NCI-H128 (cell line): ENCODE measurements around the gene DSCAM.

Experiments
- DNase-seq: peaks from one replicate; lab custom pipeline; 2025; ENCODE audit not compliant: unreplicated experiment; lab: John Stamatoyannopoulos, UW

Gene DSCAM

DNA sequence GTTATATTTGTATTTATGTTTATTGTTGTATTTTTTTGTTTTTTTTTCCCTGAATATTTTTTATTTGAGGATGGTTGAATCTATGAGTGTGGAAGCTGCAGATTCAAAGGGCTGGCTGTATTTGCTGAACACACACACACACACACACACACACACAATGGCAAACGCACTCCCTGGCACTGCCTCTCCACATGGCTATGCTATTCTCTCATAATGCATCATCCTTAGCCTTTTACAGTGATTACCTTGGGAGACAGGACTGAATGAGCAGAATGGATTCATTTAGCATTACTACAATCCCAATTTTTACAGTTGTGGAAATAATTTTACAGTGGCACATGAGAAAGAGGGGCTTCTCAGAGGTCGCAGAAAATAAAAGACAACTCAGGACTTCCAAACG lies 589.6 kb downstream of the DSCAM start:
- DNase-seq = no peak

DNA sequence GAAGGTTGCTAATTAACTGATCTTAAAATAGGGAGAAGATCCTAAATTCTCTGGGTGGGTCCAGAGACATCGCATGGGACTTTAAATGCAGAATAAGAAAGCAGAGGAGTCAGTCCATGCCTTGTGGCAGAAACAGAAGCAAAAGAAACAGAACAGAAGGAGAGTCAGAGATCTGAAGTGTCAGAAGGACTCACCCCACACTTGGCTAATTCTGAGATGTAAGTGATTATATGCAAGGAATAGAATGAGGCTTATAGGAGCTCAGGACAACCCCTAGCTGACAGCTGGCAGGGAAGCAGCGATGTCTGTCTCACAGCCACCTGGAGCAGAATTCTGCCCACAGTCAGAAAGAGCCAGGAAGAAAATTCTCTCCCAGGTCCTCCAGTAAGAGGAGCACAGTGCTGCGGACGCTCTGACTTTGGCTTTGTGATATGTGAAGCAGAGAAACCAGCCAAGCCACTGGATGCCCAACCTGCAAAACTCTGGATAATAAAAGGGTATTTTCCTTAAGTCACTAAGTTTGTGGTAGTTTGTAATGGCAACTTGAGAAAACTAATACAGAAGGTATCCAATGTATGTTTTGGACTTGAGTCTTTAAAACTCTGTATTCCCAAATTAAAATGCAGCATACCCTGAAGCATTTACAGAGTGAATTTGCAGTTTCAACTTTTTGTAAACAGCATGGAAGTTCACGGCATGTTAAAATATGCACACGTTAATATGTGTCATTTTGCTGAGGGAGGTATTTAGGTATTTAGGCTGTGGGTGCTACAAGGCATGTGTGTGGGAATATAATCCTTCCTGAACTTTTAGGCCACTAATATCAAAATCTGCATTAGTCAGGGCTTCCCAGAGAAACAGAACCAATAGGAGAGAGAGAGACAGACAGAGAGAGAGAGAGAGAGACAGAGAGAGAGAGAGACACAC lies 591.2 kb downstream of the DSCAM start:
- no peak for DNase-seq

DNA sequence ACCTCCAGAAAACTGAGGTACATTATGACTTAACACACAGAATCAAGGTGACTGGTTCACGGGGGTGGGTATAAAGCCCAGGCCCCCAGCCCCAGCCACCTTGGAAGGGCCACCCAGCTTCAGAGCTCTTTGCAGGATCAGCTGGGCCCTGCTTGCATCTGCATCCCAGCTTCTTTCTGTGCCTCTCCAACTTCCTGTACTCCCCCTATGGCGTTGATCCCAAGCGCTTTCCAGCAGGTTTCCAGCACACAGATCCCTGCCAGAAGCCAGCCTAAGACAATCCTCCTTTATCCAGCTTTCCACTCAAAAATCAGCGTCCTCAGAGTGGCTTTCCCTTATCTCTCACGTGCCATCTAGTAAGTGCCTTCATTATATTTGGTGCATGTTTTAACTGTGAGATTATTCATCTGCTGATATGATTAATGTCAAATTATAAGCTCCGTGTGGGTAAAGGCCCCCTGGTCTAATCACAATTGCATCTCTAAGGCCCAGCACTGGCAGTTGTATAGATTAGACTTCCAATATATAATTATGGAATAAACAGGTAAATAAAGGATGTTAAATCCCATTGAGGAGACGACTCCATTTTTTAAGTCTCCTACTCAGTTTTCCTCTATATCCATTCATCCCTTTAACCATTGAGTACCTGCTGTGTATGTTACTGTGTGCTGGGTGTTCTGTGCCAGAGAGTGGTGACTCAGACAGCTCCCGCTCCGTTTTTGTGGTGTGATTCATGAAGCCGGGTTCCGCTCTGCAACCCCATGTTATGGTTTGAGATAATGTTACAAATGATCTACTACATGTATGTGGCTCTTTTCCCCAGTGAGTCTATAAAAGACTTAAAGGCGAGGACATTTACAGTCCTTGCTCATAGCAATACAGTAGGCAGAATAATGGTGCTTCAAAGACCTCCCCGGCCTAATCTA lies 592.2 kb downstream of the DSCAM start:
- no peak for DNase-seq

DNA sequence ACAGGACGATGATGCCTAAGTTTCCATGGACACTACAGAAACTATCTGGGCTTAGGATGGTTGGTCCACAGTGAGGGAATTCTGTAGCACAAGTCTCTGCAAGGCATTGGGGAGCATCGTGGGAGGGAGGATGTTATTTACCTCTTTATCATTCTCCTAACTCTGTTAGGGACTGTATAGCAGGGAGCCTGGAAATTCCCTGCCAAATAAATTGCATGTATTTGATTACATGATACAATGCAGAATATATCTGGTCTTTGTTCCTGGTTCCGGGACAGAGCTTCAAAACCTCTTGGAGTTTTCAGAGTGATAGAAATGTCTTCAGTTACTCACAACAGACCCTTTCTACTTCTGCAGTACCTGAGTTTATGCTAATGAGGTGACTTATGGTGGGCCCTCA lies 593.8 kb downstream of the DSCAM start:
- no peak for DNase-seq

DNA sequence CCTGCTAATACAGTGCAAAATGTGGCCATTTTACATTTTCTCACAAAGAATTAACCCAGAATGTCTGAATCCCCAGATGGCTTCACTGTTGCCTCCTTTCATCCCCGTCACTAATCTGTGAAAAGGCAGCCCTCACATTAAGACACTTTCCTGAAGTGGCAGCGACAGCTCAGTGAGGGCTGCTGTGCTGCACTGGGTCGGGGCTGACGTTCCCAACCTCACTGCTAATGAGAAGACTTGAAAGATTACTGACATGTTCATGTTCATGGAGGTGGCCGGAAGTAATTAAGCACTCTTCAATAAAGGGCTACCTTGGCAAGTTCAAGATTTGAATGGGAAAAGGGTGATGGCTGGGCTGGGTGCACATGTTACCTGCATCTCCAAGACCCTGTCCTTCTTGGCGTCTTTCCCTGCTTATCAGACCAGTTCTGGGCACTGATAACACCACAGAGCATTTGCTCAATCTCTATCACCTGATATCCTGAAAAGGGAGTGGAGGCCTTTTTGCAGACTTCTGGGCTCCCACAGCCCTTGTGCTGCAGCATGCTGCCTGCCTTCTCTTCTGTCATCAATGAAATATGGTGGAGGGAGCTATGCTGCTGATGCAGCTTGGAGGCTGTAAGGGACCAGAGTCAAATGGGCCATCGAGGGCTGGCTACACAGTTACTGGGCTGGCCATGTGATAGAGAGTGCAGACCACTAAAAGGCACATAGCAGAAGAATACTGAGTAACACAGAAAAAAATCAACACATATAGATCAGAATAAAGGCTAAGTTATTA lies 596.3 kb downstream of the DSCAM start:
- no peak for DNase-seq

DNA sequence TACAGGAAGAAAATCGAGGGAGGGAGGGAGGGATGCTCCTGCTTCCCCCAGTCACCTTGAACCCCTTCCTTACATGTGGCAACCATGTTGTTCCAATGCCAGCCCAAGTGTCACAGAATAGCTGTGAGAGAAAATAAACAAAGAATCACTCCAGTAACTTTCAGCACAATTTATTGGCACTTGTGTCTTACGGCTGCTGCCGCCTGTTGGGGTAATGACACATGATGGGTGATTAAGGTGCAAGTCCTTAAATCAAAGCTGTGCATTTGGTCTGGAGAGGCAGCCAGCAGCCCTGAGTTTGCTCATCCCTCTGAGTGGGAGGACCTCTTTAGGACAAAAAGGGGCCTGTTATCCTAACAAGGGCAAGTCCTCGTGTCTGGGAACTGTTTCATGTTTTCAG lies 602.0 kb downstream of the DSCAM start:
- no peak for DNase-seq

DNA sequence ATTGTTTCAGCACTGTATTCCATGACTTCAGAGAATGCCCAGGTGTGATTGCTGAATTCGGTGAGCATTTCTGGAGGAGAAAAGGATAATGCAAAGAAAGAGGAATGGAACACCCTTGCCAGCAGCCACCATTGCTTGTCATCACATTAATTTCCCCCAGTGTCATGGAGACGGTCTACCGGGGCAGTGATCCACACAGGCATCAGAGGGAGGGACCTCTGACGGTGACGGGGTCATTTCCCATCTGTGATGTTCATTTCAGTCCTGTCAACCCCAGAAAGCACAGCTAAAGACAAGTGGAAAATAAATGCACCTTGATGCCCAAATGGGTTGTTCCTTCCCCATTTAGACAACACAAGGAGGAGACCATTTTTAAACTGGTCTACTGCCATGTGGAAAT lies 603.3 kb downstream of the DSCAM start:
- DNase-seq = no peak

DNA sequence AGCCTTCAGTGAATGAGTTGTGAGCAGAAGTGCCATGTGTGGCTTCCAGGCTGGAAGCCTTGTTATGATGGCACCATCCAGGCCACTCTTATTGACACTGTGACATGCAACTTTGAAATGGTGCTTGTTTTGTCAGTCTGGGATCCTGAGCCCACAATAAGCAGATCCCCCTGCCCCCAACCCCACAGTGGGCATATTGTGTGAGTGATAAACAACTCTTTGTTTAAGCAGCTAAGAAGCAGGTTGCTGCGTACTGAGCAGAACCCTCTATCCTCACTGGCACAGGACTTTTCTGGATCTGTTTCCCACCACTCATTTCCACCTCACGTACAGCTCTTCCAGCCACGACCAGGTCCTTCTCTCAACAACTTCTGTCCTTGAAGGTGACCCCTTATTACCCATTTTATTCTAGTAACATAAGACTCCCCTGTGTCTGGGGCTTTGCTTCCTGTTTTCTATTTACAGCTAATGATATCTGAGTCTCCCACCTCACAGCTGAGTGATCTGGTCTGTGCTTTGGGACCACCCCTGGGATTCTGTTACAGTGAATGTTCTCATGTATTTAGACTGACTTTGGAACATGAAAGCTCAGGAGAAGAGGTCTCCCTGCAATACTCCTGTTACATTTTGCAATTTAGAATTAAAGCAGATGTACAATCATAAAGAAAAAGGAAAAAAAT lies 604.2 kb downstream of the DSCAM start:
- no peak for DNase-seq

DNA sequence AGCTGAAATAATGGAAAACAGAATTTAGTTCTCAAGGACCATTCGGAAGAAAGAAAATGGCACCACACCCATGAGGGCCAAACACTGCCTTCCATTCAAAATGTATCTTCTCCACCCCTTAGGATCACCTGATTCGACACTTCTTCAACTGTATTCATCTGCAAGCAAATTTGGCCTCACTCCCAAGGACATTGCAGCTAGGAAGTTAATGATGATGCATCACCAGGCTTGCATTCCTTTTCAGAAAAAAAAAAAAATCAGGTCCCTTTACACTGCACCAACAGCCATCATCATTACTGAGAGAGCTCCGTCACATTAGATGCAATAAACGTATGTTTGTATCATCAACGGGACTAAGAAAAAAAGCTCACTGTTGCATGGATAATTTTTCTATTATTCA lies 611.4 kb downstream of the DSCAM start:
- no peak for DNase-seq

DNA sequence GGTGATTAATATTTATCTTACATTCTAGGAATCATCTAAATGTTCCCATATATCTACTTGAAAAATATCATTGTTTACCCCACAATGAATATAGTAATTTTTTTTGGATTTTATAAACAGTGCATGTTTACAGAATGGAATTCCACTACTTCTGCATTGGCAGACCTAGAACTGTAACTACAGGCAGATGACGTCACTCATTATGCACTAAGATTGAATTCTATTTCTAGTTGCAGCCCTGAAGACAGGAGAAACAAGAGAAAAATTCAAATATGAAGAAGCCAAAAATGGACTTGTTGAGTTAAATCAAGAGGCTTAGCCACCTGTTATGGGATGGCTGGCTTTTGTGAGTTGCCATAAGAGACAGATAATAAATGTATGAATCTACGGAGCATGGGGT lies 615.0 kb downstream of the DSCAM start:
- DNase-seq = no peak

DNA sequence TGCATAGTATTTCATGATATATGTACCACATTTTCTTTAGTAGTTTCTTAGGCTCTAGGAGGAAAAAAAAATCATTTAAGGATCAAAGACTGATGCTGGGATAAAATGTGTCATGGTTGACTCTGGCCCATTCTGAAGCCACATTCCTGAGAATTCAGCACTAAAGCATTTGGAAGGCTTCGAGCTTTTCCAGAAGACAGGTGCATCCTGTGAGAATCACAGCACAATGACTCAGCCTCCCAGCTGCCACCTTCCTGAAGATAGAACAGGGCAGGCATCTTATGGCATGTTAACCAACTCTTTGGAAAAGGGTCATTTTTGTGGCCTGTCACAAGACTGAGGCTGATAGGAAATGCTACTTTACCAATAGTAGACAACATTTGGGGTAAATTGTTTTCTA lies 619.9 kb downstream of the DSCAM start:
- DNase-seq = no peak

DNA sequence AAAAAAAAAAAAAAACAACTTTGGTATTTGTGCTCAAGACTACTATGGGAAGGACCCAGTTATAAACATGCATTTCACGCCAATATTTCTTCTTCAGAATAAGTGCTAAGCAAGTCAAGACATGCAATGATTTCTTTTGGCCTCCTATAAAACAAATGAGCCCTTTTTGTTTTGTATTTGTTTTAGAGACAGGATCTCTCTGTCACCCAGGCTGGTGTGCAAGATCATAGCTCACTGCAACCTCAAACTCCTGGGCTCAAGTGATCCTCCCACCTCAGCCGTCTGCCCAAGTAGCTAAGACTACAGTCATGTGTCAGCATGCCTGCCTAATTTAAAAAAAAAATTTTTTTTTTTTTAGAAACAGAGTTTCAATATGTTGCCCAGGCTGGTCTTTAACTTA lies 631.0 kb downstream of the DSCAM start:
- no peak for DNase-seq

DNA sequence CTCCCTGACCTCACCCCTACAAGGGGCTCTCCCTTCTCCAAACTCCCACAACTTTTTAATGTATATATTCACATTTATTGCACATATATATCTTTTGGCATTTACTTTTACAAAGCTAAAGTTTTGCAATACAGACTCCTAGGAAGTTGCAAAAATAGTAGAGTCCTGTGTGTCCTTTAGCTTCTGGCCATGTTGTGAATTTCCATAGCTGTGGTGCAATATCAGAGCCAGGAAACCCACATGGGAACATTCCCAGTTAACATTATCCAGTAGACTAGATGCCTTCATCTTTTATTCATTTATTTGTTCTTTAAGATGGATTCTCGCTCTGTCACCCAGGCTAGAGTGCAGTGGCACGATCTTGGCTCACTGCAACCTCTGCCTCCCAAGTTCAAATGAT lies 636.7 kb downstream of the DSCAM start:
- DNase-seq = no peak

DNA sequence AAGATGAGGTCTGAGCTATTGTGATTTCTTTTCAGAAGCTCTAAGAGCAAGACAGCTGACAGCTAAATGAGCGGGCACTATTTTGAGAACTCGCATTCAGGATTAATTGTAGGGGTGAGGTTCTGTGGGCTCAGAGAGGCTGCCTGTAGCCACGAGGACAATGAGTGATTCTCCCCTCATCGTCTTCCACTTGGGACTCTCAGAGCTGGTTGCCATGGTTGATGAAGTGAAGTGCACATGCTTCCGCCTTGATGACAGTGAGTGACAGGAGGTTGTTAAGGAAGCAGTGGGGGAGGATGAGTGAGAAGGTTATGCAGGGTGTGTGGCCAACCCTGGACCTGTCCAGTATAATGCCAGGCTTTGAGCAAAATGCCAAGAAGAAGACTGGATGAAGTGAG lies 638.0 kb downstream of the DSCAM start:
- DNase-seq = no peak

DNA sequence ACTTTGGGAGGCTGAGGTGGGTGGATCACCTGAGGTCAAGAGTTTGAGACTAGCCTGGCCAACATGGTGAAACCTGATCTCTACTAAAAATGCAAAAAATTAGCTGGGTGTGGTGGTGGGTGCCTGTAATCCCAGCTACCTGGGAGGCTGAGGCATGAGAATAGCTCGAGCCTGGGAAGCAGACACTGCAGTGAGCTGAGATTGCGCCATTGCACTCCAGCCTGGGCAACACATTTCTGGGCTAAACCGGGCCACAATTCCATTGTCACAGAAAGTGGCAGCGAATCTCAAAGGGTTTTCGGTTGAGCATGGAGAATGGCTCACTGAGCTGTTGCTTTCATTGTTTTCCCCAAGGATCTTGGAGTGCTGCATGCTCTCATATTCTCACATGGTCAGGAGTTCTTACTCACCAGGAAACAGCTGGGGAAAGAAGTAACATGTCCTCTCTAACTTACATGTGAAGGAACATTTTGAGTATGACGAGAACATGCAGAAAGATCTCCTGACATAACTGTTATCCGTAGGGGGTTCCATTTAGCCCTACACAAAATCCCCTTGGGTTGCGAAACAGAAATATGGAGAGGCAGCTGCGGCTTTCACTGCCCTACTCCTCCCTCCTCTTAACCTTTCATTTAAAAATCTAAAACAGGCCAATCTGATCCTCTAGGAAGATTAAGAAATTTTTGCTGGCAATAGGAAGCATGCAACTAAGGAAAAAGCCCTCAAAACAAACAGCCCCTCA lies 638.6 kb downstream of the DSCAM start:
- no peak for DNase-seq

DNA sequence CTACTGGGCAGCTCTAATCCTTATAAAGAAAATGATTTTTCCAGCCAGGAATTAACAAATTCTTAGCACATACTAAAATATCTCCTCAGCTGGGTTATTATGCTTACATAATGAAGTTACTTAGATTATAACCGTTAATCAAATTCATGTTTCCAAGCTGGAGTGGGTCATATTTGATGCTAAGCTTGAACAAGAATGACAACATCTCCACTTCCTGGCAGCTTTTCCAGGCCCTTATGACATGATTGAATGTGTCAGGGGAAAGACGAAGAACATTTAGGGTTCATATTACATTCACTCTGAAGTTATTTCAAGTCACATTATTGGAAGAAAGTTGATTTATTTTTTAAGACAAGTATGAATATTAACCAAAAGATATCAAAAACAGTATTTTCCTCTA lies 646.0 kb downstream of the DSCAM start:
- DNase-seq = no peak

DNA sequence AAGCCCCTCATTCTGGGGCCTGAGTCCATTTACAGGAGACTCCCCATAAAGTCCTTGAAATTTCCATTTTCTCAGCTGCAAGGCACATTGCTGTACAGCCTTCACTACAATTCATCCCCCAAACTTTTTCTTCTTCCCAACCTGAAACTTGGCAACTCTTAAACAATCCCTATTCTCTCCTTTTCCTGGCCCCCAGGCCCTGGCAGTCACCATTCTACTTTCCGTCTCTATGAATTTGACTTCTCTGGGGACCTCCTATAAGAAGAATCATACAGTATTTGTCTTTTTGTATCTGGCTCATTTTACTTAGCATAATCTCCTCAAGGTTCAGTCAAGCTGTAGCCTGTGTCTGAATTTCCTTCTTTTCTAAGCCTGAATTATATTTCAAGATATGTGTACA lies 646.8 kb downstream of the DSCAM start:
- DNase-seq = no peak

DNA sequence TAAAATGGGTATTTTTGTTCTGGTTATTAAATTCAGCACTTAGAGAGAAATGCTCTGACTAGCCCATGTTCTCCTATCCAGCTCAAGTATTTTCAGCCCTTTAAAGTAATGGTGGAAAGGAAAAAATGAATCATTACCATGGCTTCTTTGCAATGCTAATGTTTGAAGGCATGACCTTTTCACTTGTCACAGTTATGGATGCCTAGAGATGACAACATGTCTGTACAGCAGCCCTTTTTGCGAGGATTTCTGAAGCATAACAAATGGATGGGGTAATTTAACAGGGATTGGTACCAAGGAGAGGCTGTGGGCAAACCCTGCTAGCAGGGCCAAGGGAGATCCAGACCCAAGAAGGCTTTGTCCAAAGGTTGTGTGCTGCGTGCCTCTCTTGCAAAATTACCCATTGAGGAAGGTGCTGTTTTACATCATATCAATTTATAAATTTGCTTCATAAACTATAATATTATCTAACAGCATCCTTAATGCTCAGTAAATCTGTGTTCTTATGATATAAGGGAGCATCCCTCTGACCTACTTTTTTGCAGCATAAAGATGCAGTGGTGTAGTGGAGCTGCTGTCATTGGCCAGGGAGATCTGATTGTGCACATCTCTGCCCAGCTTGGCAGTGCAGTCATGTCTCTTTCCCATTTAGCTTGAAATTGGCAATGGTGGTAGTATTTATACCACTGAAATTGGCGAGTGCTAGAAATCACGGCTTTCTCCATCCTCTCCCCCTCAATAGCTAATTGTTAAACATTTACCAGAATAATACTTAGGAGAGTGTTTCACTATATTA lies 652.6 kb downstream of the DSCAM start:
- no peak for DNase-seq

DNA sequence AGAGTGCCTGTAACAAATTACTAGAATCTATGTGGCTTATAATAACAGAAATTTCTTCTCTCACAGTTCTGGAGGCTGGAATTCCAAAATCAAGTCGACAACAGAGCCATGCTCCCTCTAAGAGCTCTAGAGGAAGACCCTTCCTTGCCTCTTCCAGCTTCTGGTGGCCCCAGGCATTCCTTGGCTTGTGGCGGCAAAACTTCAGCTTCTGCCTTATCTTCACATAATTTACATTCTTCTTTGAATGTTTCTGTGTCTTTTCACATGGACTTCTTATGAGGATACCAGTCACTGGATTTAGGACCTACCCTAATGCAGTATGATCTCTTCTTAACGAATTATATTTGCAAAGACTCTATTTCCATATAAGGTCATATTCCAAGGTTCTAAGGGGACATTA lies 655.3 kb downstream of the DSCAM start:
- DNase-seq = no peak
